Naive B cell (primary cell): ENCODE results near the gene P4HA2. TPM values are rescaled to one million over a fixed set of nuclear protein-coding genes. Genes with fewer than 3 reads are reported as not detected.
A peak's percentile ranks its signal among the peaks of the same experiment; 100 is the strongest.

Experiments used
- ATAC-seq, 2 donors: fragments of 150-1000 bp; cut with Tn5 transposase; 2 replicates each; pipeline ENCODE4 v1.10.0; 2021; ENCODE audit warnings: low read depth in 2 of 2, mild to moderate bottlenecking in 2 of 2, moderate library complexity in 2 of 2
- DNase-seq: peaks from one replicate; pipeline ENCODE4 v3.0.0; 2022
- H3K27ac Mint-ChIP-seq, 6 donors: one replicate each; pipeline ENCODE4 v1.8.0; 2020 to 2022; ENCODE audit warnings: mild to moderate bottlenecking in 6 of 6, mixed read lengths in 6 of 6, moderate library complexity in 5 of 6, inconsistent platforms in 2 of 6
- H3K27me3 Mint-ChIP-seq, 3 donors: one replicate each; pipeline ENCODE4 v1.8.0; 2021 to 2022; ENCODE audit warnings: mixed read lengths in 3 of 3, mild to moderate bottlenecking in 1 of 3
- H3K36me3 Mint-ChIP-seq, 2 donors: one replicate each; pipeline ENCODE4 v1.8.0; 2020 to 2022; ENCODE audit warnings: mixed read lengths in 2 of 2, inconsistent platforms in 1 of 2, mild to moderate bottlenecking in 1 of 2
- H3K4me1 Mint-ChIP-seq, 3 donors: one replicate each; pipeline ENCODE4 v1.8.0; 2020 to 2022; ENCODE audit warnings: mixed read lengths in 3 of 3, inconsistent platforms in 1 of 3, mild to moderate bottlenecking in 1 of 3, moderate library complexity in 1 of 3
- H3K4me3 Mint-ChIP-seq, 8 donors: one replicate each; pipeline ENCODE4 v1.8.0; 2020 to 2022; ENCODE audit warnings: mild to moderate bottlenecking in 8 of 8, mixed read lengths in 8 of 8, moderate library complexity in 8 of 8, inconsistent platforms in 2 of 8
- H3K9me3 Mint-ChIP-seq, 7 donors: one replicate each; pipeline ENCODE4 v1.8.0; 2020 to 2022; ENCODE audit warnings: mixed read lengths in 7 of 7, mild to moderate bottlenecking in 5 of 7, inconsistent platforms in 2 of 7, moderate library complexity in 1 of 7
- polyA plus RNA-seq, 6 donors: library from polyadenylated mRNA; unstranded; fragments of 300-500 nt; fragmentation: Illumina TruSeq; gene quantifications; one replicate each; pipeline ENCODE4 v1.2.3, GENCODE V29; 2021; ENCODE audit warnings: low read depth in 6 of 6

The P4HA2 gene
- polyA plus RNA-seq, 6 donors from 2014 or later = 0.45 to 0.73 TPM; not detected in 4

- DNase-seq (no peak), ATAC-seq (no peak)
- H3K9me3 Mint-ChIP-seq = peaks cover 0 to 1% (median 0%) of the 10 kb centered on the region in 7 donors
- no peaks in the 10 kb centered on the region for H3K36me3 Mint-ChIP-seq
- H3K4me3 Mint-ChIP-seq = no peak overlapping the region
- H3K27ac Mint-ChIP-seq = peak overlapping the region in 1 of 6 donors; percentile 73
- H3K4me1 Mint-ChIP-seq = peaks cover 0 to 6% (median 3%) of the 10 kb centered on the region in 3 donors
- H3K27me3 Mint-ChIP-seq = peaks cover 12 to 35% (median 14%) of the 10 kb centered on the region in 3 donors
Measured at GRCh38 chr5:132260714-132261551, 33.3 kb upstream of the P4HA2 start.

GRCh38 chr5:132260051-132260450, 32.4 kb upstream of the P4HA2 start:
- no peak for DNase-seq
- H3K27me3 Mint-ChIP-seq = peaks cover 21 to 41% (median 22%) of the 10 kb centered on the region in 3 donors
- H3K4me1 Mint-ChIP-seq = peaks cover 0 to 6% (median 3%) of the 10 kb centered on the region in 3 donors
- H3K27ac Mint-ChIP-seq = no peak overlapping the region
- H3K36me3 Mint-ChIP-seq = no peaks in the 10 kb centered on the region
- ATAC-seq = no peak
- peaks cover 0 to 1% (median 0%) of the 10 kb centered on the region in 7 donors for H3K9me3 Mint-ChIP-seq
- no peak overlapping the region for H3K4me3 Mint-ChIP-seq

GRCh38 chr5:132259069-132259851, 31.6 kb upstream of the P4HA2 start:
- H3K4me1 Mint-ChIP-seq = peaks cover 0 to 6% (median 3%) of the 10 kb centered on the region in 3 donors
- H3K36me3 Mint-ChIP-seq = no peaks in the 10 kb centered on the region
- H3K9me3 Mint-ChIP-seq = peaks cover 0 to 1% (median 0%) of the 10 kb centered on the region in 7 donors
- H3K4me3 Mint-ChIP-seq = no peak overlapping the region
- no peak for DNase-seq
- ATAC-seq = no peak
- H3K27ac Mint-ChIP-seq = no peak overlapping the region
- H3K27me3 Mint-ChIP-seq = peaks cover 26 to 41% (median 27%) of the 10 kb centered on the region in 3 donors

- peaks cover 26 to 47% (median 27%) of the 10 kb centered on the region in 3 donors for H3K27me3 Mint-ChIP-seq
- no peak overlapping the region for H3K27ac Mint-ChIP-seq
- H3K36me3 Mint-ChIP-seq = no peaks in the 10 kb centered on the region
- peaks cover 0 to 1% (median 0%) of the 10 kb centered on the region in 7 donors for H3K9me3 Mint-ChIP-seq
- peaks cover 0 to 6% (median 3%) of the 10 kb centered on the region in 3 donors for H3K4me1 Mint-ChIP-seq
- ATAC-seq (no peak), DNase-seq (no peak)
- H3K4me3 Mint-ChIP-seq = peak overlapping the region in 3 of 8 donors; percentile 30 to 41 (median 38)
Measured at GRCh38 chr5:132258102-132259068, 30.7 kb upstream of the P4HA2 start.

GRCh38 chr5:132257131-132258101, 29.8 kb upstream of the P4HA2 start, which contains the start of gene PDLIM4:
Gene PDLIM4, plus strand, starts transcription at chr5:132257696. Its CDS starts 39 bp downstream, at chr5:132257735.
- Mint-ChIP-seq H3K9me3 (peaks cover 0 to 1% (median 0%) of the 10 kb centered on the region in 7 donors), H3K27me3 (peaks cover 27 to 47% (median 30%) of the 10 kb centered on the region in 3 donors), H3K27ac (peak within 1 kb of the TSS in 1 of 6 donors; percentile 70), H3K4me3 (peak within 1 kb of the TSS in 6 of 8 donors; percentile 38 to 84 (median 68)), H3K4me1 (peaks cover 0 to 6% (median 3%) of the 10 kb centered on the region in 3 donors), H3K36me3 (no peaks in the 10 kb centered on the region)
- ATAC-seq (peak in 1 of 2 donors; percentile 28), DNase-seq (no peak)

- Mint-ChIP-seq H3K36me3 (no peaks in the 10 kb centered on the region), H3K27ac (peak overlapping the region in 1 of 6 donors; percentile 70), H3K4me1 (peaks cover 0 to 6% (median 3%) of the 10 kb centered on the region in 3 donors), H3K9me3 (peaks cover 0 to 1% (median 0%) of the 10 kb centered on the region in 7 donors), H3K27me3 (peaks cover 27 to 47% (median 30%) of the 10 kb centered on the region in 3 donors), H3K4me3 (peak overlapping the region in 6 of 8 donors; percentile 30 to 84 (median 68))
- no peak for DNase-seq
- no peak for ATAC-seq
Measured at GRCh38 chr5:132256783-132257130, 29.1 kb upstream of the P4HA2 start.

- peak overlapping the region in 6 of 8 donors; percentile 30 to 84 (median 68) for H3K4me3 Mint-ChIP-seq
- ATAC-seq = no peak
- no peak for DNase-seq
Measured at GRCh38 chr5:132256086-132256782, 28.6 kb upstream of the P4HA2 start.

GRCh38 chr5:132254321-132254977, 26.8 kb upstream of the P4HA2 start:
- H3K36me3 Mint-ChIP-seq = no peaks in the 10 kb centered on the region
- ATAC-seq (no peak), DNase-seq (no peak)
- peaks cover 0 to 6% (median 3%) of the 10 kb centered on the region in 3 donors for H3K4me1 Mint-ChIP-seq
- H3K27ac Mint-ChIP-seq = no peak overlapping the region
- H3K9me3 Mint-ChIP-seq = peaks cover 0 to 1% (median 0%) of the 10 kb centered on the region in 7 donors
- H3K4me3 Mint-ChIP-seq = no peak overlapping the region
- H3K27me3 Mint-ChIP-seq = peaks cover 27 to 49% (median 33%) of the 10 kb centered on the region in 3 donors

More at GRCh38 chr5:132256086-132256782, 28.6 kb upstream of the P4HA2 start:
- H3K4me1 Mint-ChIP-seq = peaks cover 0 to 6% (median 3%) of the 10 kb centered on the region in 3 donors
- peak overlapping the region in 1 of 6 donors; percentile 70 for H3K27ac Mint-ChIP-seq
- peaks cover 0 to 1% (median 0%) of the 10 kb centered on the region in 7 donors for H3K9me3 Mint-ChIP-seq
- H3K27me3 Mint-ChIP-seq = peaks cover 27 to 50% (median 34%) of the 10 kb centered on the region in 3 donors
- H3K36me3 Mint-ChIP-seq = no peaks in the 10 kb centered on the region

- peaks cover 27 to 43% (median 33%) of the 10 kb centered on the region in 3 donors for H3K27me3 Mint-ChIP-seq
- H3K9me3 Mint-ChIP-seq = peaks cover 0 to 3% (median 0%) of the 10 kb centered on the region in 7 donors
- DNase-seq (no peak), ATAC-seq (no peak)
- peak overlapping the region in 1 of 6 donors; percentile 16 for H3K27ac Mint-ChIP-seq
- H3K36me3 Mint-ChIP-seq = no peaks in the 10 kb centered on the region
- H3K4me1 Mint-ChIP-seq = peaks cover 0 to 6% (median 3%) of the 10 kb centered on the region in 3 donors
- H3K4me3 Mint-ChIP-seq = no peak overlapping the region
Measured at GRCh38 chr5:132253452-132254320, 26.0 kb upstream of the P4HA2 start.

- H3K27me3 Mint-ChIP-seq = peaks cover 27 to 37% (median 33%) of the 10 kb centered on the region in 3 donors
- H3K27ac Mint-ChIP-seq = no peak overlapping the region
Measured at GRCh38 chr5:132253008-132253441, 25.4 kb upstream of the P4HA2 start.

More at GRCh38 chr5:132253008-132253441, 25.4 kb upstream of the P4HA2 start:
- Mint-ChIP-seq H3K4me3 (no peak overlapping the region), H3K36me3 (no peaks in the 10 kb centered on the region), H3K9me3 (peaks cover 0 to 3% (median 0%) of the 10 kb centered on the region in 7 donors), H3K4me1 (peaks cover 0 to 6% (median 3%) of the 10 kb centered on the region in 3 donors)
- ATAC-seq = no peak
- no peak for DNase-seq
